GM10266 (cell line): ENCODE results near the gene DYNC1H1.
A peak's percentile ranks its signal among the peaks of the same experiment; 100 is the strongest.
"Not testable (repeated sequence)": the region's sequence is repeated elsewhere in the genome, so short reads cannot be mapped to it uniquely, and the experiment has no call there.

Source experiments
- DNase-seq: peaks from one replicate; pipeline ENCODE4 v3.0.0; 2012; ENCODE audit errors: extremely low spot score
- TF ChIP-seq, protein P1 (sequence below): IDR thresholded peaks from 2 replicates; pipeline ENCODE4 v1.5.1; 2012; ENCODE audit warnings: mild to moderate bottlenecking, low read depth; ENCODE audit not compliant: control insufficient read depth, insufficient read depth; ENCODE audit errors: missing control alignments

The DYNC1H1 gene

DNA sequence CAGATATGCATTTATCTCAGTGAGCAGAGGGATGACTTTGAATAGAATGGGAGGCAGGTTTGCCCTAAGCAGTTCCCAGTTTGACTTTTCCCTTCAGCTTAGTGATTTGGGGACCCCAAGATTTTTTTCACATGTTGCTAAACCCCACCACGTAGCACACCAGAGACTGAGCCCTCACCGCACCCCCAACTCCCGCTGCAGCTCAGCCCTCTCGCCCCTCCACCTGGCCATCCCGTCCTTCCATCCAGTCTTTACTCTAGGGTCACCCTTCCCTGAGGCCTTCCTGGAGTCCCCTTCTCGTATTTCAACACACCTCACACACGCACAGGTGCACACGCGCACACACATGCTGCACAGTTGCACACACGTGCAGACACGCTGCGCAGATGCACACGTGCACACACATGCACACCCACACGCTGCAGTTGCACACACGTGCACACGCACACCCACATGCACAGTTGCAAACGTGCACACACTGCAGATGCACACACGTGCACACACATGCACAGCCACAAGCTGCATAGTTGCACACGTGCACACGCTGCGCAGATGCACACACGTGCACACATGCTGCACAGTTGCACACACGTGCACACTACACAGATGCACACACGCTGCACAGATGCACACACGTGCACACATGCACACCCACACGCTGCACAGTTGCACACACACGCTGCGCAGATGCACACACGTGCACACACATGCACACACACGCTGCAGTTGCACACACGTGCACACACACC is 92.5 kb downstream of the DYNC1H1 start:
- no peak for DNase-seq
- TF ChIP-seq, protein P1, sequence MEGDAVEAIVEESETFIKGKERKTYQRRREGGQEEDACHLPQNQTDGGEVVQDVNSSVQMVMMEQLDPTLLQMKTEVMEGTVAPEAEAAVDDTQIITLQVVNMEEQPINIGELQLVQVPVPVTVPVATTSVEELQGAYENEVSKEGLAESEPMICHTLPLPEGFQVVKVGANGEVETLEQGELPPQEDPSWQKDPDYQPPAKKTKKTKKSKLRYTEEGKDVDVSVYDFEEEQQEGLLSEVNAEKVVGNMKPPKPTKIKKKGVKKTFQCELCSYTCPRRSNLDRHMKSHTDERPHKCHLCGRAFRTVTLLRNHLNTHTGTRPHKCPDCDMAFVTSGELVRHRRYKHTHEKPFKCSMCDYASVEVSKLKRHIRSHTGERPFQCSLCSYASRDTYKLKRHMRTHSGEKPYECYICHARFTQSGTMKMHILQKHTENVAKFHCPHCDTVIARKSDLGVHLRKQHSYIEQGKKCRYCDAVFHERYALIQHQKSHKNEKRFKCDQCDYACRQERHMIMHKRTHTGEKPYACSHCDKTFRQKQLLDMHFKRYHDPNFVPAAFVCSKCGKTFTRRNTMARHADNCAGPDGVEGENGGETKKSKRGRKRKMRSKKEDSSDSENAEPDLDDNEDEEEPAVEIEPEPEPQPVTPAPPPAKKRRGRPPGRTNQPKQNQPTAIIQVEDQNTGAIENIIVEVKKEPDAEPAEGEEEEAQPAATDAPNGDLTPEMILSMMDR: no peak

DNA sequence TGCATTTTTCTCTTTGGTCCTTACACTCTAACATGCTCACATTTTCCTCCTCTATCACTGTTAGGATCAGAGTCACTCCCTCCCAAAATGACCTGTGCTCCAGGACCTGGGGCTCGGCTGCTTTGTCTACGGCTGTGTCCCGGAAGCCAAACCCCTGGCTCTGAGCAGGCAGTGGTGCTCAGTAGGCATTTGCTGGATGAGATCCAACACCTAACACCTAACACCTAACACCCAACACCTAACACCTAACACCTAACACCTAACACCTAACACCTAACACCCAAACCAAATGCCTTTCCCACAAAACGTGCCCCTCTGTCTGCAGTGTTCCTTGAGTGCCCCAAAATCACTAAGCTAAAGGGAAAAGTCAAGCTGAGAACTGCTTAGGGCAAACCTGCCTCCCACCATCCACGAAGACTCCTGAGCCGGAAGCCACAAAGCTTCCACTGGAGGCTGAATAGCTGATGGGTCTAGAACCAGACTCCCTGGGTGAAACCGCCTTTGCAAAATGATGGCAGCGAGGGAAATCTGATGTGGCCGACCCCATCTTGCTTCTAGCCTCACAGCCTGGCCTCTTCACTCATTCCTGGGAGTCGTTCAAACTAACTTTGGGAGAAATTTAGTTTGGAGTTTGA is 93.2 kb downstream of the DYNC1H1 start:
- TF ChIP-seq, protein P1: no peak
- no peak for DNase-seq

DNA sequence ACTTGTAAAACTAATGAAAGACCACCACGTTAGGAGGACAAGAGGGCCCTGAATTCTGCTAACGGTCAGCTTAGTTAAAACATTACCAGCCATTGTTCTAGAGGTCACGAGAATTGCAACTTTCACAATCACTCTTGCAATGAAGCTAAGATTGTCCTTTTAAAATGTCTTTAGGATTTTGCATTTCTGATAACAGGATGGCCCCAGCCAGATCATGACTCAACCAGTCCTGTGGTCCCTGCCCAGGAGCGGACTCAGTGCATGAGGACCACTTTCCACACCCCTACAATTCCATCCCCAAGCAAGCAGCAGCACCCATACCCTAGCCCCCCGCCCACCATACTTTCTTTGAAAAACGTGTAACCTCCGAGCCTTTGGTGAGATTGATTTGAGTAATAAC is 93.8 kb downstream of the DYNC1H1 start:
- no peak for DNase-seq
- TF ChIP-seq, protein P1: no peak

DNA sequence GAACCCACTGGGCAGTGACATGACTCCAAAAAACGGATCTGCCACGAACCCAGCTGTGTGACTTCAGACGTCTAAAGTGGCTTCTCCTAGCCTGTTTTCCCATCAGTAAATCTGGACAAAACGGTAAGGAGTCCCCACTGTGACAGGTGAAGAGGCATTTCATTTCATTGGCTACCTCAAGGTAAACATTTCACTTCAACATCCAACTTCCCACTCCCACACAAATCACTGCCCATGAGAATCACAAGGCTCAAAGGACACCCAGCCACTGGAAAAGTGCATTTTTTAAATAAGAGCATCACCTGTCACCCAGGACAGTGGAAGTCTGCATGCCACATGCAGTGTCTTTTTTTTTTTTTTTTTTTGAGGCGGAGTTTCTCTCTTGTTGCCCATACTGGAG is 94.6 kb downstream of the DYNC1H1 start:
- DNase-seq: no peak
- TF ChIP-seq, protein P1: no peak

- peak; percentile 73 for DNase-seq
- TF ChIP-seq, protein P1: peak; percentile 30
Measured at GRCh38 chr14:102063109-102063807, 98.9 kb downstream of the DYNC1H1 start.

DNA sequence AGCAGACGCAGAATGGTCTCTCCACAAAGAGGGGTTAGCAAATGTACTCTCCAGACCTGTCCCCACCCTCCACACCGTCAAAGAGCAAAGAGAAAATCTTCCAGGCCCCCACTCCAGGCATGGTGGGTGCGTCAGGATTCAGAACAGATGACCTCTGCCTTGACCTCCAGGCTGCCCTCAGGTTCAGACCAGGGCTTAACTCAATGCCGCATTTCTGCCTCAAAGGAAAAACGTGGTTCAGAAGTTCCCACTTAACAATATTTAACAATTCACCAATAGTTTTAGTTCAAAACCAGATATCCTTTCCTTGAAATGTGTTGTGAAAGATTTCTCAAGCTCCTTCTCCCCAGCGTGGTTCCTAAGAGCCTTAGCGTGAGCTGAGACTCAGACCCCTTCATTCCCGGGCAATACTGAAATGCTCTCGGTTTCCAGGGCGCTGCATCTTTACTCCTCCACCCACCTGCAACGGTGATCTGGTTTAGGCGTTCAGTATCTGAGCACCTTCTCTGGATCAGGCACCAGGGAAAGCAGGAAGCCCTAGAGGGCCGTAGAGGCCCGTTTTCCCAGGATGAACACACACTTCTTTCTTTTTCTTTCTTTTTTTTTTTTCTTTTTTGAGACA is 99.5 kb downstream of the DYNC1H1 start:
- TF ChIP-seq, protein P1: no peak
- DNase-seq: no peak

- not testable (repeated sequence) for DNase-seq
Measured at GRCh38 chr14:102064590-102064989, 100.2 kb downstream of the DYNC1H1 start.
